ENCODE data around the gene FAH.

GRCh38 chr15:80202016-80202315, 49.2 kb downstream of the FAH start:
- TF ChIP-seq POLR2AphosphoS5 (IDR thresholded peaks at IDR 0.05; ENCODE audit: borderline replicate concordance, low read depth, low read length) (no peak), EZH2 (IDR thresholded peaks at IDR 0.05) (no peak)

All from SK-N-MC (cell line).